Liver (tissue), 9 donors: ENCODE measurements around the gene PRSS23. TPM values are rescaled to one million over a fixed set of nuclear protein-coding genes. Genes with fewer than 3 reads are reported as not detected.

Experiments
- DNase-seq: peaks from one replicate; pipeline ENCODE4 v3.0.0-alpha.2; 2017; ENCODE audit warnings: low spot score
- H3K27ac ChIP-seq, 2 donors: one replicate each; pipeline ENCODE4 v1.7.0; 2013; ENCODE audit warnings: inconsistent platforms in 2 of 2, low read length in 2 of 2, control low read depth in 1 of 2, low read depth in 1 of 2, mild to moderate bottlenecking in 1 of 2
- H3K27me3 ChIP-seq, 4 donors: one replicate each; pipeline versions ENCODE4 v1.6.1 to v1.7.0; 2013; ENCODE audit warnings: low read length in 3 of 4, inconsistent platforms in 1 of 4, mild to moderate bottlenecking in 1 of 4, moderate library complexity in 1 of 4; ENCODE audit not compliant: control insufficient read depth in 4 of 4, insufficient read depth in 4 of 4
- H3K36me3 ChIP-seq, 4 donors: one replicate each; pipeline versions ENCODE4 v1.6.1 to v1.7.0; 2013; ENCODE audit warnings: low read length in 3 of 4, mild to moderate bottlenecking in 3 of 4, low read depth in 1 of 4, moderate library complexity in 1 of 4; ENCODE audit not compliant: control insufficient read depth in 4 of 4, insufficient read depth in 3 of 4
- H3K4me1 ChIP-seq, 4 donors: one replicate each; pipeline versions ENCODE4 v1.6.1 to v1.7.0; 2013; ENCODE audit warnings: low read length in 3 of 4, mild to moderate bottlenecking in 3 of 4, moderate library complexity in 1 of 4; ENCODE audit not compliant: control insufficient read depth in 4 of 4, insufficient read depth in 4 of 4
- H3K4me3 ChIP-seq, 3 donors: one replicate each; pipeline versions ENCODE4 v1.6.1 to v1.7.0; 2013; ENCODE audit warnings: low read length in 3 of 3, control low read depth in 1 of 3, low read depth in 1 of 3, mild to moderate bottlenecking in 1 of 3
- H3K9ac ChIP-seq, 2 donors: one replicate each; pipeline ENCODE4 v1.7.0; 2013; ENCODE audit warnings: low read length in 2 of 2, mild to moderate bottlenecking in 2 of 2, moderate library complexity in 2 of 2, control low read depth in 1 of 2, low read depth in 1 of 2
- H3K9me3 ChIP-seq, 4 donors: one replicate each; pipeline versions ENCODE4 v1.6.1 to v1.7.0; 2013; ENCODE audit warnings: low read length in 3 of 4; ENCODE audit not compliant: control insufficient read depth in 4 of 4
- ATF3 ChIP-seq: IDR thresholded peaks from 2 replicates; pipeline ENCODE4 v1.6.1; 2016; ENCODE audit warnings: antibody characterized with exemption
- CTCF ChIP-seq: fragments of 150-350 bp; IDR thresholded peaks from 2 replicates; pipeline ENCODE4 v1.5.1; 2017; ENCODE audit warnings: improper control_type of control experiment, low read depth, low read length; ENCODE audit not compliant: missing input control
- EGR1 ChIP-seq, 2 donors: IDR thresholded peaks; 2 replicates each; pipeline ENCODE4 v1.6.1; 2016 to 2018; ENCODE audit warnings: antibody characterized with exemption in 2 of 2, low read depth in 2 of 2
- FOXA1 ChIP-seq: IDR thresholded peaks from 2 replicates; pipeline ENCODE4 v1.6.1; 2016; ENCODE audit warnings: antibody characterized with exemption
- FOXA2 ChIP-seq: IDR thresholded peaks from 2 replicates; pipeline ENCODE4 v1.6.1; 2016; ENCODE audit warnings: antibody characterized with exemption
- GABPA ChIP-seq, 2 donors: IDR thresholded peaks in 1 of 2; conservative IDR thresholded peaks in 1 of 2; 2 replicates each; pipeline ENCODE4 v1.6.1; 2016; ENCODE audit warnings: antibody characterized with exemption in 2 of 2, mild to moderate bottlenecking in 1 of 2, moderate library complexity in 1 of 2
- HNF4A ChIP-seq, 2 donors: conservative IDR thresholded peaks; 2 replicates each; pipeline ENCODE4 v1.6.1; 2016; ENCODE audit warnings: antibody characterized with exemption in 2 of 2, mild to moderate bottlenecking in 2 of 2
- HNF4G ChIP-seq: IDR thresholded peaks from 2 replicates; pipeline ENCODE4 v1.6.1; 2016; ENCODE audit warnings: antibody characterized with exemption
- JUND ChIP-seq, 2 donors: IDR thresholded peaks; 2 replicates each; pipeline ENCODE4 v1.6.1; 2016; ENCODE audit warnings: antibody characterized with exemption in 2 of 2
- MAX ChIP-seq: IDR thresholded peaks from 2 replicates; pipeline ENCODE4 v1.6.1; 2016; ENCODE audit warnings: antibody characterized with exemption
- NR2F2 ChIP-seq: IDR thresholded peaks from 2 replicates; pipeline ENCODE4 v1.6.1; 2016; ENCODE audit warnings: antibody characterized with exemption
- RAD21 ChIP-seq, 2 donors: IDR thresholded peaks; 2 replicates each; pipeline ENCODE4 v1.6.1; 2016; ENCODE audit warnings: antibody characterized with exemption in 2 of 2, mild to moderate bottlenecking in 2 of 2
- RXRA ChIP-seq, 2 donors: IDR thresholded peaks; 2 replicates each; pipeline ENCODE4 v1.6.1; 2017 to 2018; ENCODE audit warnings: antibody characterized with exemption in 2 of 2, mild to moderate bottlenecking in 1 of 2
- SP1 ChIP-seq: IDR thresholded peaks from 2 replicates; pipeline ENCODE4 v1.6.1; 2018; ENCODE audit warnings: antibody characterized with exemption, mild to moderate bottlenecking
- TAF1 ChIP-seq: conservative IDR thresholded peaks from 2 replicates; pipeline ENCODE4 v1.6.1; 2016; ENCODE audit warnings: antibody characterized with exemption, mild to moderate bottlenecking
- YY1 ChIP-seq: IDR thresholded peaks from 2 replicates; pipeline ENCODE4 v1.6.1; 2016; ENCODE audit warnings: antibody characterized with exemption, mild to moderate bottlenecking
- ZBTB33 ChIP-seq: IDR thresholded peaks from 2 replicates; pipeline ENCODE4 v1.6.1; 2016; ENCODE audit warnings: antibody characterized with exemption
- WGBS: extraction: QIAGEN DNeasy Blood & Tissue Kit; methylation state at CpG from one replicate; pipeline ENCODE4 v1.1.7; 2013; 5-methylcytosine and 5-hydroxymethylcytosine counted together
- polyA plus RNA-seq, 2 donors: library from polyadenylated mRNA; stranded (reverse) in 1 of 2; unstranded in 1 of 2; fragments of 200-250 nt in 1 of 2; fragments of >200 nt in 1 of 2; fragmentation: Nextera tagmentation in 1 of 2; extraction: Ambion mirVana in 1 of 2; gene quantifications; one replicate each; pipeline versions ENCODE4 v1.2.1 to v1.2.3, GENCODE V29; 2013 to 2015
- total RNA-seq, 2 donors: library from RNA; depleted of rRNA; stranded (reverse); fragments of >200 nt; gene quantifications; one replicate each; pipeline ENCODE4 v1.2.3, GENCODE V29; 2014
- donor health status: healthy.
- donor health status: healthy.
- donor health status: healthy.
- donor health status: healthy.
- donor health status: healthy.

The PRSS23 gene
- total and polyA plus RNA-seq, 4 donors: 2.3 to 11.0 (median 7.8) TPM

- DNase-seq: no peak
- H3K27ac ChIP-seq: no peak overlapping the region
- TF ChIP-seq HNF4A (conservative IDR thresholded peaks at IDR 0.05) (no peak), TAF1 (no peak), JUND (IDR thresholded peaks at IDR 0.05) (no peak), HNF4G (no peak), FOXA2 (no peak), YY1 (no peak), RAD21 (IDR thresholded peaks at IDR 0.05) (no peak), CTCF (no peak)
- H3K27me3 ChIP-seq: no peaks in the 10 kb centered on the region
- H3K4me1 ChIP-seq: no peaks in the 10 kb centered on the region
- no peak overlapping the region for H3K9ac ChIP-seq
- no peak overlapping the region for H3K4me3 ChIP-seq
- H3K36me3 ChIP-seq: no peaks in the 10 kb centered on the region
- H3K9me3 ChIP-seq: no peaks in the 10 kb centered on the region
- 83% methylated on average over 3 of the region's 3 CpGs for WGBS
Measured at GRCh38 chr11:86792150-86792549, 8.2 kb upstream of the PRSS23 start.

- H3K27me3 ChIP-seq: no peaks in the 10 kb centered on the region
- no peaks in the 10 kb centered on the region for H3K4me1 ChIP-seq
- TF ChIP-seq HNF4G: no peak
- no peak for TF ChIP-seq EGR1 (IDR thresholded peaks at IDR 0.05; ENCODE audit: low read depth in 2 of 2)
- no peak for TF ChIP-seq HNF4A (conservative IDR thresholded peaks at IDR 0.05)
- no peak for TF ChIP-seq GABPA (IDR thresholded peaks at IDR 0.05 in 1 of 2, conservative IDR thresholded peaks at IDR 0.05 in 1 of 2)
- TF ChIP-seq TAF1: no peak
- WGBS: 97% methylated on average over 1 of the region's 1 CpG
- H3K9me3 ChIP-seq: no peaks in the 10 kb centered on the region
- DNase-seq: no peak
- H3K9ac ChIP-seq: no peak overlapping the region
- H3K4me3 ChIP-seq: no peak overlapping the region
- H3K27ac ChIP-seq: no peak overlapping the region
- no peaks in the 10 kb centered on the region for H3K36me3 ChIP-seq
Measured at GRCh38 chr11:86793307-86793706, 7.0 kb upstream of the PRSS23 start.

- Histone ChIP-seq H3K36me3 (no peaks in the 10 kb centered on the region), H3K9ac (no peak overlapping the region), H3K27me3 (no peaks in the 10 kb centered on the region), H3K27ac (no peak overlapping the region), H3K9me3 (no peaks in the 10 kb centered on the region), H3K4me1 (peaks cover 0 to 6% (median 5%) of the 10 kb centered on the region in 4 donors), H3K4me3 (no peak overlapping the region)
- TF ChIP-seq EGR1 (IDR thresholded peaks at IDR 0.05; ENCODE audit: low read depth in 2 of 2): no peak
- TF ChIP-seq HNF4A (conservative IDR thresholded peaks at IDR 0.05): no peak
- TF ChIP-seq RXRA (IDR thresholded peaks at IDR 0.05): no peak
- no peak for TF ChIP-seq YY1
- no peak for TF ChIP-seq MAX
- no peak for DNase-seq
- WGBS: 86% methylated on average over 2 of the region's 2 CpGs
Measured at GRCh38 chr11:86795511-86795910, 4.8 kb upstream of the PRSS23 start.

GRCh38 chr11:86795949-86796348, 4.4 kb upstream of the PRSS23 start:
- no peak overlapping the region for H3K4me3 ChIP-seq
- no peak overlapping the region for H3K27ac ChIP-seq
- 65% methylated on average over 3 of the region's 3 CpGs for WGBS
- H3K9me3 ChIP-seq: no peaks in the 10 kb centered on the region
- no peaks in the 10 kb centered on the region for H3K27me3 ChIP-seq
- peaks cover 4 to 11% (median 9%) of the 10 kb centered on the region in 4 donors for H3K4me1 ChIP-seq
- H3K9ac ChIP-seq: no peak overlapping the region
- no peaks in the 10 kb centered on the region for H3K36me3 ChIP-seq
- no peak for DNase-seq
- TF ChIP-seq ZBTB33: no peak
- no peak for TF ChIP-seq RXRA (IDR thresholded peaks at IDR 0.05)
- no peak for TF ChIP-seq HNF4G
- no peak for TF ChIP-seq ATF3
- no peak for TF ChIP-seq NR2F2
- no peak for TF ChIP-seq TAF1
- TF ChIP-seq SP1: no peak
- TF ChIP-seq GABPA (IDR thresholded peaks at IDR 0.05 in 1 of 2, conservative IDR thresholded peaks at IDR 0.05 in 1 of 2): no peak
- no peak for TF ChIP-seq MAX
- no peak for TF ChIP-seq FOXA1
- no peak for TF ChIP-seq YY1
- TF ChIP-seq HNF4A (conservative IDR thresholded peaks at IDR 0.05): no peak
- TF ChIP-seq EGR1 (IDR thresholded peaks at IDR 0.05; ENCODE audit: low read depth in 2 of 2): no peak
- no peak for TF ChIP-seq RAD21 (IDR thresholded peaks at IDR 0.05)
- TF ChIP-seq FOXA2: no peak
- TF ChIP-seq JUND (IDR thresholded peaks at IDR 0.05): no peak
